OCI-LY7 (cell line): ENCODE data around the gene MGMT. TPM values are rescaled to one million over a fixed set of nuclear protein-coding genes. Genes with fewer than 3 reads are reported as not detected.

Experiments
- BruUV-seq: library from RNA; stranded (reverse); fragments of 400-500 nt; replicated peaks from 2 replicates; lab custom pipeline; 2021; lab: Mats Ljungman, UMichigan
- CTCF ChIA-PET: fragments of 300-600 bp; sonication (Branson Sonifier 250); formaldehyde crosslinking; loops from one replicate; lab custom pipeline; 2022; ENCODE audit warnings: antibody characterized with exemption; ENCODE audit not compliant: unreplicated experiment; lab: Charles Lee
- POLR2A ChIA-PET: fragments of 300-600 bp; sonication (Branson Sonifier 250); formaldehyde crosslinking; loops from one replicate; lab custom pipeline; 2022; ENCODE audit warnings: antibody characterized with exemption; lab: Charles Lee
- DNase-seq: peaks from one replicate; pipeline ENCODE4 v3.0.0-alpha.2; 2015; ENCODE audit warnings: low spot score
- H2AFZ ChIP-seq: fragments of 200-600 bp; sonication (generic), shearing (Covaris generic); 2 replicates; pipeline ENCODE4 v1.6.1; 2014; ENCODE audit warnings: mild to moderate bottlenecking, antibody characterized with exemption, low read length, moderate library complexity
- H3K27ac ChIP-seq: fragments of 200-600 bp; sonication (generic); 2 replicates; pipeline ENCODE4 v1.5.1; 2014; ENCODE audit warnings: mixed run types, low read depth, mild to moderate bottlenecking, moderate library complexity, low read length, inconsistent platforms; ENCODE audit not compliant: poor library complexity, severe bottlenecking
- H3K36me3 ChIP-seq: fragments of 200-600 bp; sonication (generic); 2 replicates; pipeline ENCODE4 v1.6.1; 2014; ENCODE audit warnings: mild to moderate bottlenecking, antibody characterized with exemption, low read length, moderate library complexity, mixed read lengths; ENCODE audit not compliant: insufficient read depth
- H3K4me1 ChIP-seq: fragments of 200-600 bp; sonication (generic); 2 replicates; pipeline ENCODE4 v1.5.1; 2014; ENCODE audit warnings: mild to moderate bottlenecking, low read length; ENCODE audit not compliant: insufficient read depth, poor library complexity, severe bottlenecking
- H3K4me2 ChIP-seq: fragments of 200-600 bp; sonication (generic); 2 replicates; pipeline ENCODE4 v1.6.1; 2014; ENCODE audit warnings: mild to moderate bottlenecking, low read length
- H3K4me3 ChIP-seq: fragments of 200-600 bp; sonication (generic); 2 replicates; pipeline ENCODE4 v1.5.1; 2014; ENCODE audit warnings: mild to moderate bottlenecking, low read depth, low read length; ENCODE audit not compliant: poor library complexity, severe bottlenecking
- H3K79me2 ChIP-seq: fragments of 200-600 bp; sonication (generic); 2 replicates; pipeline ENCODE4 v1.6.1; 2016; ENCODE audit warnings: low read depth, mild to moderate bottlenecking, low read length, moderate library complexity, mixed read lengths; ENCODE audit not compliant: insufficient read depth
- H3K9me2 ChIP-seq: fragments of 200-600 bp; sonication (generic); 2 replicates; pipeline ENCODE4 v1.6.1; 2016; ENCODE audit warnings: mild to moderate bottlenecking, low read length, mixed read lengths; ENCODE audit not compliant: insufficient read depth
- H3K9me3 ChIP-seq: fragments of 200-600 bp; sonication (generic); 2 replicates; pipeline ENCODE4 v1.6.1; 2014; ENCODE audit warnings: mild to moderate bottlenecking, mixed run types, low read length, mixed read lengths
- H4K20me1 ChIP-seq: fragments of 200-600 bp; sonication (generic); 2 replicates; pipeline ENCODE4 v1.6.1; 2014; ENCODE audit warnings: mild to moderate bottlenecking, antibody characterized with exemption, low read length, moderate library complexity, mixed read lengths; ENCODE audit not compliant: insufficient read depth
- EZH2phosphoT487 ChIP-seq: fragments of 200-600 bp; sonication (generic); IDR thresholded peaks from 2 replicates; pipeline ENCODE4 v1.6.1; 2018; ENCODE audit warnings: low read depth, borderline replicate concordance, mild to moderate bottlenecking, mixed run types, antibody characterized with exemption, low read length, moderate library complexity, mixed read lengths
- intact Hi-C: fragments of 100-400 bp; cut with micrococcal nuclease; formaldehyde crosslinking; loops from one replicate; pipeline ENCODE4 v1.10.0; 2022; ENCODE audit not compliant: unreplicated experiment
- total RNA-seq, 2 experiments: library from RNA; depleted of rRNA in 1 of 2; stranded (reverse); fragments of >200 nt in 1 of 2; shearing (Covaris generic) in 1 of 2; gene quantifications; 2 replicates each; pipeline ENCODE4 v1.2.3, GENCODE V29; 2014 to 2022
- TF ChIP-seq, protein P1 (sequence below): fragments of 200-600 bp; sonication (generic); conservative IDR thresholded peaks from 2 replicates; pipeline ENCODE4 v1.5.1; 2014; ENCODE audit warnings: mild to moderate bottlenecking, antibody characterized with exemption, low read length, moderate library complexity, mixed read lengths

MGMT gene
- total RNA-seq, 2 experiments from 2014 or later, result 19.7 to 25.0 TPM

DNA sequence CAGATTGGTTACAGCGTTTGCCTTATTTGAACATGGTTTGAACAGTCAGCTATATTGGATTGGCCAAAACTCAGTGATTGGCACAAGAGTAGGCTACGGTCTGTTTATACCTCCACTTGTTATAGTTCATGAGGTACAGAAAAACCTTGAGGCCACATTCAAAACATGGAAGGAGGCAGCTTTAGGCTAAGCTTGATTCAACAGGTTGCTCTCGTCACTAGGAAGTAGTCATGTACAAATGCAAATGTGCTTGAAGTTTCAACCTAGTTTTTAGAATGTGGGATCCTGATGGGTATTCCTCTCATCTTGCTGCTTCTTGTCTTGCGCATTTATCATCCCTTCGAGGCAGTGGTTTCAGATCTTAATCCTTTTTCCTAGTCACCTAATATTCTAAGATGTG is 132.1 kb downstream of the MGMT start:
- ChIA-PET POLR2A (no interaction called here), CTCF (no interaction called here)

DNA sequence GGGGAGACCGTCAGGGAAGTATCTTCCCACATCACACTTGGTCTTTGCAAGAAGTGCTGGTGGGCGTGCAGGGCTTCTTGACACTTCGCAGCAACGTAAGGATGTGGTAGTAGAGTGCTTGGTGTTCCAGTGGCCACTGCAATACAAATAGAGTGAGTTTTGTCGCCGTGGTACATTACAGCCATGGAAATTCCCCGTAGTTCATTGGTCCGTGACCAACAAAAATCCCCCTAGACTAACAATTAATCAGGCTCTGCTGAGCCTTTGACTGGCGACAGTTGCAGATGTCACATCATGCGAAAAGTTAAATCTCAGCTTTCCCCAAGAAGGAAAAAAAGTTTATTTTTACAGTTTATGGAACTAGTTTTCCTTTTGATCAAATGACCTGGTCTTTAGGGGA is 134.7 kb downstream of the MGMT start:
- no peaks in the 10 kb centered on the region for H3K79me2 ChIP-seq
- ChIA-PET POLR2A (no interaction called here), CTCF (no interaction called here)
- H4K20me1 ChIP-seq, result no peaks in the 10 kb centered on the region
- H3K9me2 ChIP-seq, result no peaks in the 10 kb centered on the region
- H3K4me1 ChIP-seq, result no peaks in the 10 kb centered on the region
- intact Hi-C loops, result no loop called here
- BruUV-seq, result no TSS peak
- H3K9me3 ChIP-seq, result no peaks in the 10 kb centered on the region
- no peak overlapping the region for H3K27ac ChIP-seq
- no peak overlapping the region for H3K4me2 ChIP-seq
- H3K4me3 ChIP-seq, result no peak overlapping the region
- TF ChIP-seq, protein P1, sequence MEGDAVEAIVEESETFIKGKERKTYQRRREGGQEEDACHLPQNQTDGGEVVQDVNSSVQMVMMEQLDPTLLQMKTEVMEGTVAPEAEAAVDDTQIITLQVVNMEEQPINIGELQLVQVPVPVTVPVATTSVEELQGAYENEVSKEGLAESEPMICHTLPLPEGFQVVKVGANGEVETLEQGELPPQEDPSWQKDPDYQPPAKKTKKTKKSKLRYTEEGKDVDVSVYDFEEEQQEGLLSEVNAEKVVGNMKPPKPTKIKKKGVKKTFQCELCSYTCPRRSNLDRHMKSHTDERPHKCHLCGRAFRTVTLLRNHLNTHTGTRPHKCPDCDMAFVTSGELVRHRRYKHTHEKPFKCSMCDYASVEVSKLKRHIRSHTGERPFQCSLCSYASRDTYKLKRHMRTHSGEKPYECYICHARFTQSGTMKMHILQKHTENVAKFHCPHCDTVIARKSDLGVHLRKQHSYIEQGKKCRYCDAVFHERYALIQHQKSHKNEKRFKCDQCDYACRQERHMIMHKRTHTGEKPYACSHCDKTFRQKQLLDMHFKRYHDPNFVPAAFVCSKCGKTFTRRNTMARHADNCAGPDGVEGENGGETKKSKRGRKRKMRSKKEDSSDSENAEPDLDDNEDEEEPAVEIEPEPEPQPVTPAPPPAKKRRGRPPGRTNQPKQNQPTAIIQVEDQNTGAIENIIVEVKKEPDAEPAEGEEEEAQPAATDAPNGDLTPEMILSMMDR, result no peak
- TF ChIP-seq EZH2phosphoT487, result no peak
- H2AFZ ChIP-seq, result no peak overlapping the region
- no peak for DNase-seq
- no peaks in the 10 kb centered on the region for H3K36me3 ChIP-seq

More for the DNA sequence above, 132.1 kb downstream of the MGMT start:
- Histone ChIP-seq H4K20me1 (no peaks in the 10 kb centered on the region), H3K27ac (no peak overlapping the region), H3K4me1 (no peaks in the 10 kb centered on the region), H3K9me2 (no peaks in the 10 kb centered on the region), H3K36me3 (no peaks in the 10 kb centered on the region), H2AFZ (no peak overlapping the region), H3K4me2 (no peak overlapping the region), H3K4me3 (no peak overlapping the region), H3K79me2 (no peaks in the 10 kb centered on the region), H3K9me3 (no peaks in the 10 kb centered on the region)
- no TSS peak for BruUV-seq
- intact Hi-C loops, result no loop called here
- no peak for DNase-seq
- no peak for TF ChIP-seq EZH2phosphoT487
- TF ChIP-seq, protein P1, result no peak

DNA sequence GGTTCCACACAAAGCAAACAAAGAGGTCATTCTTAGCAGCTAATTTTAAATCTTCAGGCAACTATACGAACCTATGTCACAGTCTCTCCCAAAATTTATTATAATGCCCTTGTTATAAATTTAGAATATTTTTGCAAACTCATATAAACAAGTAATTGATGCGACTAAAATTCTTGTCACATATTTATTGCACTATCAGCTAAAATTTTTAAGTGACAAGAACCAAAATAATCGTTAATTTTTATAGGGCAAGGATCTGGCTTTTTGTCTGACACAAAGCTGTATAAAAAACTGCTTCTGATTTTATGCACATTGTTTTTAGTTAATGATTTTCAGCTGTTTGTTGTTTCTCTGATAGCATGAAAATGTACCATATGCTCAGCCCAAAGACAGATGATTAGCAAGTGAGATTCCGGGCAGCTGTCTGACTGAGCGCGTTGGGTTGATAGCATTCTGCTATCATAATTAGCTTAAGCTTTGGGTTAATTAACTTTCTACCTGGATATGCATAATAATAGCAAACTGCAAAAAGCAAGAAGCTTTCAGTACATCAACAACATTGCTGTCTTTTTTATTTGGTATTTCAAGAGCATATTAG is 136.0 kb downstream of the MGMT start:
- TF ChIP-seq, protein P1, result no peak
- TF ChIP-seq EZH2phosphoT487, result no peak

More for the DNA sequence above, 136.0 kb downstream of the MGMT start:
- Histone ChIP-seq H4K20me1 (no peaks in the 10 kb centered on the region), H3K79me2 (no peaks in the 10 kb centered on the region), H3K27ac (no peak overlapping the region), H2AFZ (no peak overlapping the region), H3K4me1 (no peaks in the 10 kb centered on the region), H3K4me3 (no peak overlapping the region), H3K36me3 (no peaks in the 10 kb centered on the region), H3K4me2 (no peak overlapping the region), H3K9me2 (no peaks in the 10 kb centered on the region), H3K9me3 (no peaks in the 10 kb centered on the region)
- BruUV-seq, result no TSS peak
- POLR2A ChIA-PET, result no interaction called here
- intact Hi-C loops, result no loop called here
- DNase-seq, result no peak
- CTCF ChIA-PET, result no interaction called here
